ENCODE measurements around the gene PCDHA4. TPM values are rescaled to one million over a fixed set of nuclear protein-coding genes. Genes with fewer than 3 reads are reported as not detected.
"Not testable (repeated sequence)": the region's sequence is repeated elsewhere in the genome, so short reads cannot be mapped to it uniquely, and the experiment has no call there.

The PCDHA4 gene
- total and polyA plus RNA-seq, 2 experiments from 2014 or later, result 1.8 to 12.5 TPM

- H3K4me1 ChIP-seq (ENCODE audit: insufficient read depth), result no peaks in the 10 kb centered on the region
- no peaks in the 10 kb centered on the region for H3K36me3 ChIP-seq (ENCODE audit: insufficient read depth)
- H3F3A ChIP-seq (replicated peaks; ENCODE audit: low read depth), result no peaks in the 10 kb centered on the region
- H3K27me3 Mint-ChIP-seq (ENCODE audit: insufficient read depth, low read depth, poor library complexity), result peaks cover 3% of the 10 kb centered on the region
- no peaks in the 10 kb centered on the region for H3K4me1 Mint-ChIP-seq
- peak within 1 kb of the TSS; percentile 51; the same call in 1 of the 2 replicates for H3K27ac Mint-ChIP-seq
- H3K4me2 ChIP-seq, result peak within 1 kb of the TSS; percentile 72
- peak within 1 kb of the TSS; percentile 3; the same call in 1 of the 2 replicates for H3K27ac ChIP-seq (ENCODE audit: low read depth)
- peaks cover 28% of the 10 kb centered on the region; the same call in 2 of the 3 replicates for H3K36me3 Mint-ChIP-seq (ENCODE audit: low read depth)
- peak within 1 kb of the TSS; percentile 74 for H3K4me3 Mint-ChIP-seq
- TF ChIP-seq CREB1 (CRISPR knock-in tag; IDR thresholded peaks at IDR 0.05; ENCODE audit: low read depth), result no peak
- no peak for TF ChIP-seq JUNB (IDR thresholded peaks at IDR 0.05; ENCODE audit: unreplicated experiment)
- no peak for TF ChIP-seq POLR2AphosphoS5 (IDR thresholded peaks at IDR 0.05; ENCODE audit: low read depth)
- TF ChIP-seq CTCF (conservative IDR thresholded peaks at IDR 0.05; ENCODE audit: low read depth in 2 of 2), result peak; percentile 64 to 72
- TF ChIP-seq EZH2phosphoT487 (IDR thresholded peaks at IDR 0.05; ENCODE audit: unreplicated experiment), result no peak
- no peaks in the 10 kb centered on the region for H3K79me2 ChIP-seq (replicated peaks; ENCODE audit: insufficient read depth)
- H3K4me3 ChIP-seq, result peak within 1 kb of the TSS; percentile 62
- no peaks in the 10 kb centered on the region for H3K9me2 ChIP-seq (ENCODE audit: insufficient read depth)
- H3K9me3 Mint-ChIP-seq, result peaks cover 10% of the 10 kb centered on the region
- no peaks in the 10 kb centered on the region for H3K27me3 ChIP-seq (ENCODE audit: insufficient read depth)
- DNase-seq (ENCODE audit: low spot score) (peak; percentile 73), ATAC-seq (no peak; the same call in 1 of the 3 replicates)
- no peaks in the 10 kb centered on the region; the same call in 1 of the 2 replicates for H4K20me1 ChIP-seq (replicated peaks; ENCODE audit: insufficient read depth)
- peak within 1 kb of the TSS; percentile 2; the same call in 1 of the 2 replicates for H2AFZ ChIP-seq
These were observed 27.1 kb downstream of the PCDHA4 start, which contains the start of gene PCDHA7 for GRCh38 chr5:140833993-140834392. Gene PCDHA7, plus strand, starts transcription at chr5:140834269. Its CDS starts 115 bp downstream, at chr5:140834384.

GRCh38 chr5:140834439-140835008 is 27.7 kb downstream of the PCDHA4 start:
- not testable (repeated sequence) for H3K9me2 ChIP-seq (ENCODE audit: insufficient read depth); H3K79me2 ChIP-seq (replicated peaks; ENCODE audit: insufficient read depth); H3K36me3 ChIP-seq (ENCODE audit: insufficient read depth); H3K4me1 Mint-ChIP-seq; H4K20me1 ChIP-seq (replicated peaks; ENCODE audit: insufficient read depth); H3F3A ChIP-seq (replicated peaks; ENCODE audit: low read depth); H3K9me3 Mint-ChIP-seq; H3K4me1 ChIP-seq (ENCODE audit: insufficient read depth); H3K27me3 ChIP-seq (ENCODE audit: insufficient read depth); H3K27me3 Mint-ChIP-seq (ENCODE audit: insufficient read depth, low read depth, poor library complexity)
- Mint-ChIP-seq H3K4me3 (peak overlapping the region; percentile 74), H3K36me3 (ENCODE audit: low read depth) (peaks cover 28% of the 10 kb centered on the region; the same call in 2 of the 3 replicates), H3K27ac (peak overlapping the region; percentile 51; the same call in 1 of the 2 replicates)
- TF ChIP-seq CTCF (conservative IDR thresholded peaks at IDR 0.05; ENCODE audit: low read depth in 2 of 2), result peak; percentile 44 to 45; a peak in 3 of 4 replicates
- H2AFZ ChIP-seq, result peak overlapping the region; percentile 2; the same call in 1 of the 2 replicates
- peak overlapping the region; percentile 62 for H3K4me3 ChIP-seq
- H3K27ac ChIP-seq (ENCODE audit: low read depth), result peak overlapping the region; percentile 3; the same call in 1 of the 2 replicates
- DNase-seq (ENCODE audit: low spot score), result peak; percentile 56
- peak overlapping the region; percentile 72 for H3K4me2 ChIP-seq
- peak; percentile 90 for ATAC-seq

Measured in GM23338 (cell line).